Calu3 (cell line): Measurements from ENCODE around the gene ARID1B. TPM values are rescaled to one million over a fixed set of nuclear protein-coding genes. Genes with fewer than 3 reads are reported as not detected.

Experiments used
- BruUV-seq: library from RNA; stranded (reverse); fragments of 400-500 nt; replicated peaks from 2 replicates; lab custom pipeline; 2021; lab: Mats Ljungman, UMichigan
- CTCF ChIA-PET: fragments of 300-600 bp; sonication (Branson Sonifier 250); formaldehyde crosslinking; loops from one replicate; lab custom pipeline; 2022; ENCODE audit warnings: antibody characterized with exemption; lab: Charles Lee
- DNase-seq: peaks from one replicate; pipeline ENCODE4 v3.0.0; 2022
- H3K27ac Mint-ChIP-seq: one replicate; pipeline ENCODE4 v1.8.0; 2022; ENCODE audit warnings: mixed read lengths; ENCODE audit not compliant: unreplicated experiment
- H3K27me3 Mint-ChIP-seq: one replicate; pipeline ENCODE4 v1.8.0; 2022; ENCODE audit warnings: mixed read lengths; ENCODE audit not compliant: unreplicated experiment
- H3K36me3 Mint-ChIP-seq: one replicate; pipeline ENCODE4 v1.8.0; 2022; ENCODE audit warnings: mild to moderate bottlenecking, moderate library complexity, mixed read lengths; ENCODE audit not compliant: insufficient read depth, unreplicated experiment
- H3K4me1 Mint-ChIP-seq: one replicate; pipeline ENCODE4 v1.8.0; 2022; ENCODE audit warnings: mild to moderate bottlenecking, low read depth, mixed read lengths; ENCODE audit not compliant: unreplicated experiment
- H3K4me3 Mint-ChIP-seq: one replicate; pipeline ENCODE4 v1.8.0; 2022; ENCODE audit warnings: mild to moderate bottlenecking, low read depth, moderate library complexity, mixed read lengths; ENCODE audit not compliant: unreplicated experiment
- H3K9me3 Mint-ChIP-seq: one replicate; pipeline ENCODE4 v1.8.0; 2022; ENCODE audit warnings: low read depth, mixed read lengths; ENCODE audit not compliant: unreplicated experiment
- intact Hi-C: fragments of 100-400 bp; cut with micrococcal nuclease; formaldehyde crosslinking; loops from one replicate; pipeline ENCODE4 v1.10.0; 2022; ENCODE audit not compliant: unreplicated experiment
- total RNA-seq: library from RNA; stranded (reverse); gene quantifications from 2 replicates; pipeline ENCODE4 v1.2.3, GENCODE V29; 2022
- TF ChIP-seq, protein P1 (sequence below): fragments of 200-600 bp; IDR thresholded peaks from one replicate; pipeline ENCODE4 v1.8.0; 2022; ENCODE audit warnings: antibody characterized with exemption; ENCODE audit not compliant: unreplicated experiment

The ARID1B gene
- total RNA-seq, 1 experiment from 2014 or later, result 53.5 TPM

GRCh38 chr6:157211603-157212455 lies 434.7 kb downstream of the ARID1B start:
- TF ChIP-seq, protein P1, sequence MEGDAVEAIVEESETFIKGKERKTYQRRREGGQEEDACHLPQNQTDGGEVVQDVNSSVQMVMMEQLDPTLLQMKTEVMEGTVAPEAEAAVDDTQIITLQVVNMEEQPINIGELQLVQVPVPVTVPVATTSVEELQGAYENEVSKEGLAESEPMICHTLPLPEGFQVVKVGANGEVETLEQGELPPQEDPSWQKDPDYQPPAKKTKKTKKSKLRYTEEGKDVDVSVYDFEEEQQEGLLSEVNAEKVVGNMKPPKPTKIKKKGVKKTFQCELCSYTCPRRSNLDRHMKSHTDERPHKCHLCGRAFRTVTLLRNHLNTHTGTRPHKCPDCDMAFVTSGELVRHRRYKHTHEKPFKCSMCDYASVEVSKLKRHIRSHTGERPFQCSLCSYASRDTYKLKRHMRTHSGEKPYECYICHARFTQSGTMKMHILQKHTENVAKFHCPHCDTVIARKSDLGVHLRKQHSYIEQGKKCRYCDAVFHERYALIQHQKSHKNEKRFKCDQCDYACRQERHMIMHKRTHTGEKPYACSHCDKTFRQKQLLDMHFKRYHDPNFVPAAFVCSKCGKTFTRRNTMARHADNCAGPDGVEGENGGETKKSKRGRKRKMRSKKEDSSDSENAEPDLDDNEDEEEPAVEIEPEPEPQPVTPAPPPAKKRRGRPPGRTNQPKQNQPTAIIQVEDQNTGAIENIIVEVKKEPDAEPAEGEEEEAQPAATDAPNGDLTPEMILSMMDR, result no peak
- CTCF ChIA-PET, result no interaction called here
- Mint-ChIP-seq H3K9me3 (no peaks in the 10 kb centered on the region), H3K36me3 (no peaks in the 10 kb centered on the region), H3K27me3 (no peaks in the 10 kb centered on the region), H3K4me3 (no peak overlapping the region), H3K27ac (no peak overlapping the region), H3K4me1 (no peaks in the 10 kb centered on the region)
- no peak for DNase-seq
- intact Hi-C loops, result no loop called here
- BruUV-seq, result no TSS peak

DNA sequence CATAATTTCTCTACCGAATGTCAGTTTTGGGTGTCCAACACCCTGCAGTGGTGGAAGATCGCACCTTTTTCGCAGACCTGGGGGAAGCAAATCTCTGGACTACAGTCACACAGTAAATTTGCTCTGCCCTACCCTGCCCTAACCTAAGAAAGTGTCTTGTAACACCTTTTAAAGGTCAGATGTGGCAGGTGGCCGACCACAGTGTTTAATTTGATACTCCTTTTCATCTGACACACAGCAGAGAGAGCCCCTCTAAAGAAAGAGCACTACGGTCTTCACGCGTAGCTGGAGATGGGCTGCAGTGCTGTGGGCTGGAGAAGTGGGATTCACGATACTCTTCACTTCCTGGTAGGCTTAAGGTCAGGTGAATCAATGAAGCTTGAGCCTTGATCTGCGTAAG lies 436.2 kb downstream of the ARID1B start:
- no peak overlapping the region for H3K4me3 Mint-ChIP-seq
- no peaks in the 10 kb centered on the region for H3K9me3 Mint-ChIP-seq
- no peaks in the 10 kb centered on the region for H3K27me3 Mint-ChIP-seq
- intact Hi-C loops, result no loop called here
- H3K4me1 Mint-ChIP-seq, result no peaks in the 10 kb centered on the region
- TF ChIP-seq, protein P1, result no peak
- no peaks in the 10 kb centered on the region for H3K36me3 Mint-ChIP-seq
- CTCF ChIA-PET, result no interaction called here
- no TSS peak for BruUV-seq
- no peak overlapping the region for H3K27ac Mint-ChIP-seq
- no peak for DNase-seq

DNA sequence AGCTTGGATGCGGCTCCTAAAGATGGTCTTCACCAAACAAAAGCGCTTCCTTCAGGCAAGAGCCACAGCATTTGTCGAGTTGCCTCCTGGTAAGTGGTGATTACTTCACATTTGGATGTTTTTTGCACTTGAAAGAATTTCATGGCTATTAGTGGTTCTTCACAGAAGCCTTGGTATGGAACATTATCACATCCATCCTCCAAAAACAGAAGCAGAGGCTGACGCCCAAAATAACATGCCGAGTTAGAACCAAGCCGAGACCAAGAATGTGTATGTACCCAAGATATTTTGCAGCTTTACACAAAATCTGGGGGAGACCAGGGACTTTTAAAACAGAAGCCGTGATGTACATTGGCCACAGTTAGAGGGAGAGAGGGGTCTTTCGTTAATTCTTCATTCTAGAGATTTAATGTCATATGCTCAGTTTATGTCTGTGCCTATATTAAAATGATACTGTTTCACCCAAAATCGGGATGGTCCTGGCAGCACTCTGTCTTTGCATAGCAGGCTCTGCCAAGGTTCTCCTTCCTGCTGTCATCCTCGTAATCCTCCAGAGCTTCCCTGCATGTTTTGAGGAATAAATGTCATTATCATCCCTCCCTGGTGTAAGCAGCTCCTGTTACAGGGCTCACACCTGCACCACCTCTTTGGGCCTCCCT lies 436.9 kb downstream of the ARID1B start:
- Mint-ChIP-seq H3K27ac (no peak overlapping the region), H3K27me3 (no peaks in the 10 kb centered on the region), H3K4me3 (no peak overlapping the region), H3K36me3 (no peaks in the 10 kb centered on the region), H3K9me3 (no peaks in the 10 kb centered on the region), H3K4me1 (no peaks in the 10 kb centered on the region)
- TF ChIP-seq, protein P1, result no peak
- intact Hi-C loops, result no loop called here
- CTCF ChIA-PET, result no interaction called here
- no TSS peak for BruUV-seq
- no peak for DNase-seq

- no peaks in the 10 kb centered on the region for H3K27me3 Mint-ChIP-seq
- H3K4me3 Mint-ChIP-seq, result no peak overlapping the region
- TF ChIP-seq, protein P1, result no peak
- no peak for DNase-seq
- no peaks in the 10 kb centered on the region for H3K36me3 Mint-ChIP-seq
- no TSS peak for BruUV-seq
- intact Hi-C loops, result no loop called here
- no peaks in the 10 kb centered on the region for H3K4me1 Mint-ChIP-seq
- CTCF ChIA-PET, result no interaction called here
- H3K27ac Mint-ChIP-seq, result no peak overlapping the region
- no peaks in the 10 kb centered on the region for H3K9me3 Mint-ChIP-seq
These were observed 438.5 kb downstream of the ARID1B start for GRCh38 chr6:157215717-157216116.
